ENCODE measurements around the gene SMNDC1.
"Not testable (repeated sequence)": the region's sequence is repeated elsewhere in the genome, so short reads cannot be mapped to it uniquely, and the experiment has no call there.

SMNDC1 gene

DNA sequence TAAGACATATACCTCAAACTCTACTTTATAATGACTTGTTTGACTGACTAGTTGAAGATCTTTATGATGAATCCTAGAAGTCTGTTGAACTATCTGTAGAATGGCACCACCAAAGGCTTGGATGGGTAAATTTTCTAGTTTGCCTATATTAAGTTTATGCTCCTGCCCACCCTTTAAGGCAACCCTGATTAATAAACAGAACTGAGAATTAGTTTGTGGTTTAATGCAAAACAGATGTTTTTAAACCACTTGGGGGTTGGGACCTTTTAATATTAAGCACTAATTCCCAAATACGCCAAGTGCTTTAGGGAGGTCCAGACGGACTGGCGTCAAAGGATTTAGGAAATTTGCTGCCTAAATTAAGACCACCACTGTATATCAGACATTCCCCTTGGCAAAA, 20.5 kb downstream of the SMNDC1 start:
- no peak for DNase-seq (ENCODE audit: low read depth, low spot score)

DNA sequence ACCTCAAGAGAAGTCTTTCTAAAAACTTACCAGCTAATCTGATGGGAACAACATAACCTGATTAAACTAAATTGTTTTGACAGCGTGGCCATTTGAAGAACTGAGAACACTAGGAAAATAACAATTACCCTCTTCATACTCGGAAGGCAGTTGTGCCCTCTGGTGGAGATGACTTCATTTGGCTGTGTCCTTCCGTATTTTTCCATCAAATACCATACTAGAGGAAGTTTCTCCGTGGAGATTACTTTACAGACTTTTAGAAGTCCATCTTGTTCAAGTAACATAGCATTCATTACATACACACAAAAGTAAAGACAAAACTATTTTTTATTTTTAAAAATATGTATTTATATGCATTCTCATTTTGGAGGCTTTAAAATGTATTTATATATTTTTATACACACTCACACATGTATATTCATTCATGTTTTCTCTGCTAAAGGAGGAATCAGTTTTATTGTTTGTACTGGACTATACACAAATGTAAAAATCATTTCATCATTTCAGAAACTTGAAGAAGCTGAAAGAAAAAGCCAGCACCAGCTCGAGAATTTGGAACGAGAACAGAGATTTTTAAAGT, 25.2 kb downstream of the SMNDC1 start:
- DNase-seq (ENCODE audit: low read depth, low spot score) = no peak

DNA sequence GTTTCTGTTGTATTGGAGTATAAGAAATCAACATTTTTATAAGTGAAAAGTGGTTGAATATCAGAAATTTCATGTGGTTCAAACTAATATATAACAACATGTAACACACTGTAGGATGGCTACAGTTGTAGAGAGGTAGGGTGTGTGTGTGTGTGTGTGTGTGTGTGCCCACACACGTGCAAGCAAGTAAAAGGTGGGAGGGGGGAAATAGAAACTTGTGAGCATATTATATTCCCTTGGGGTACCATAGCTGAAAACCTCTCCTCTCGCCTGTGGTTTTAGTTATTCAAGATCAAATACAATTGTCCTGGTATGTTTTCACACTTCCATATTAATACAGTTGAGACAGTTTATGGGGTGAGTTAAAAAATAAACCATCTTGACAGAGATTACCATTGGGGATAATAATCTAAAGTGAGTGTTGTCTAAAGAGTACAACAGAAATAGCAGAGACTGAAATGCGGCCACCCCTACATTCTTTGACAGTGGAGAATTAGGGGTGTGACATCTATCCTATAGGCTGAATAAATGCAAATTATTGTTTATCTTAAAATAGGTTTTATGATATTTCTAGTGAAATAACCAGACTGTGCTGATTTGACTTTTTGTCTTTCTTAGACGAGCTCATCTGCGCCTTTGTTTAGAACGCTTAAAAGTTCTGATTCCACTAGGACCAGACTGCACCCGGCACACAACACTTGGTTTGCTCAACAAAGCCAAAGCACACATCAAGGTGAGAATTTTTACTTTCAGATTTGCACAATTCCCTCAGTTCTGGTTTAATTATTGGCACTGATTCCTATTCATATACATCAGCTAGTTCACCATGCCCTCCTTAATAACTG, 25.9 kb downstream of the SMNDC1 start:
- DNase-seq (ENCODE audit: low read depth, low spot score) = no peak

DNA sequence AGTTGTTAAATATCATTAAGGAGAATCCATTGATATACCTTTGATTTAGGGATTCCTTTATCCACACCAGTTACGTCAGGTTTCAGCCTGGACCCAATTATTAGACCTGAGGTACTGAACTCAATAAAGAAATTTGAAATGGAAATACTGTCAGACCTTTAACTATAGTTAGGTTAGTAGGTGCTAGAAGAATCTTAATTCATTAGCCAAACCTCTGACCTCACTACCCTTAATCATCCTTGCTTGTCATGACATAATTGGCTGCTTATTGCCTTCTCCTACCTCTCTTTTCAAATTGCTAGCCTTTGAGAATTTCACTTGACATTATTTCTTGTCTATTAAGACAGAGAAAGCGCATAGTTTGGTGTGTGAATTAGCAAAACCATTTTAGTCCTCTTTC, 27.1 kb downstream of the SMNDC1 start:
- DNase-seq (ENCODE audit: low read depth, low spot score) = no peak

DNA sequence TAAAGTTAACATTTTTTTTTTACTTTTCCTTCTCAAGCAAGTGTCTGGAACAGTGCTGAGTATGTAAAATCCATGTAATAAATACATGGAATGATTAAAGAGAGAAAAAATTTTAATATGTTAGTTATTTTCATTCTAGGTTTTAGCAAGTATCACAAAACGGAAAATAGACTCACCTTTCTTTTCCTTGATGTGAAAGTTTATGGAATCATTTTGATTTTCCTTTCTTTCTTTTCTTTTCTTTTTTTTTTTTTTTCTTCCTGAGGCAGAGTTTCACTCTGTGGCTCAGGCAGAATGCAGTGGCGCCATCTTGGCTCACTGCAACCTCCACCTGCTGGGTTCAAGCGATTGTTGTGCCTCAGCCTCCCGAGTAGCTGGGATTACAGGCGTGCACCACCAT, 28.1 kb downstream of the SMNDC1 start:
- DNase-seq (ENCODE audit: low read depth, low spot score) = no peak

GRCh38 chr10:110275128-110275729, 29.5 kb downstream of the SMNDC1 start:
- DNase-seq (ENCODE audit: low read depth, low spot score) = no peak

DNA sequence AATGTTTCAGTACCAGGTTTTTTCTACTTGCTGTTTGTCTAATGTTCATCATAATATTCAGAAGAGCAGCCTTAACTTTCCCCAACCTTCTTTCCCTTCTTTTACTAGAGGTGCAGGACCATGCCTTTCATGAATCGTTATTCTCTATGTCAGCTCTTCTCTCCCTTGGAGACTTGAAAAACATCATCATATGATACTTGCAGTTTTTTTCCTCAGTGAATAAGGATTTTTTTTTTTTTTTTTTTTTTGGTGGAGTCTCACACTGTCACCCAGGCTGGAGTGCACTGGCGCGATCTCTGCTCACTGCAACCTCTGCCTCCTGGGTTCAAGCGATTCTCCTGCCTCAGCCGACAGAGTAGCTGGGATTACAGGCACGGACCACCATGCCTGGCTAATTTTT, 30.1 kb downstream of the SMNDC1 start:
- no peak for DNase-seq (ENCODE audit: low read depth, low spot score)

- no peak for DNase-seq (ENCODE audit: low read depth, low spot score)
Measured at GRCh38 chr10:110274072-110274627, 30.6 kb downstream of the SMNDC1 start.

- no peak for DNase-seq (ENCODE audit: low read depth, low spot score)
Measured at GRCh38 chr10:110273474-110273873, 31.2 kb downstream of the SMNDC1 start.

DNA sequence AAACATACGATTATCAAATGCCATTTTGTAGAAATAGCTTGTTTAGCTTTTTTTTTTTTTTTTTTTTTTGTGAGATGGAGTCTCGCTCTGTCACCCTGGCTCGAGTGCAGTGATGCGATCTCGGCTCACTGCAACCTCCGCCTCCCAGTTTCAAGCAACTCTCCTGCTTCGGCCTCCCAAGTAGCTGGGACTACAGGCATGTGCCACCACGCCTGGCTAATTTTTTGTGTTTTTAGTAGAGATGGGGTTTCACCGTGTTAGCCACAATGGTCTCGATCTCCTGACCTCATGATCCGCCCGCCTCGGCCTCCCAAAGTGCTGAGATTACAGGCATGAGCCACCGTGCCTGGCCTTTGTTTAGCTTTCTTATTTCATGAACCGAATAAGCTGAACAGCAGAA, 31.7 kb downstream of the SMNDC1 start:
- not testable (repeated sequence) for DNase-seq (ENCODE audit: low read depth, low spot score)

DNA sequence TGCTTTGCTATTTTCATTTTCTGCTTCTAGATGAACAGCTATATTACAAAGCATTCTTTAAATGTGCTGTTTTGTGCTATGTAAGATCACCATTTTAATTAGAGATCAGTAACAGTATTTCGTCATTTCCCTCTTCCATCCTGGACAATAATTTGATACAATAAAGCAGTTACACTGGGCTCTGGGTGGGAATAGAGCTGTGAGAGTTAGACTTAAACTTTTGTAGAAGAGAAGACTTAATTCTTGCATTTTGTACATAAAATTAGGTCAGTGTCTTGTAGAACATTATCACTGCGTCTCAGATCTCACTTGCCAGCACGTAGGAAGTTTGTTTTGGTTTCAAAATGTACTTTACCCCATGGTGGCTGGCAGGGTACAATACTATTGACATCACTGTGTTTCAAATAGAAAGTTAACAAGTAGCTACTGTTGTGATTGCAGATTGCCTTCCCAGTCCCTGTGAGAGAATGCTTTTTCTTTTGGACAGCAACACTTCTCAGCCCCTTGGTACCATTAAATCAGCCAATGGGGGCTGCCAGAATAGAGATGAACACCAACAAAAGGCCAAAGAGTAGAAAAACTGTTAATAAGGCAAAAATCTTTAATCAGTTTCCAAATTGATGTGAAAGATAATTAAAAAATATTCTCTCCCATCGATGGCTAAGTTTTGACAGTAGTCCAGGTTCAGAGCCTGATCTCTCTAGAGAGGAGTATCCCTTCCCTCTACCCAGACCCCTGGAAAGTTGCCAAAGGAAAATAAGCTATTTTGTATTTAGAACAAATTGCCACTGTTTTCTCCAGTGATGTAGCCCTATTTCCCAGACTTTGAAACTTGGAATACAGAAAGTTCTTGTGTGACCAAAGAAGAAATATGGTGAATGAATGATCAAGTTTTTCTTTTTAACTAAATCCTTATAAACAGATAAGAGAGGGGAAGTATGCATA, 35.1 kb downstream of the SMNDC1 start:
- DNase-seq (ENCODE audit: low read depth, low spot score) = no peak

DNA sequence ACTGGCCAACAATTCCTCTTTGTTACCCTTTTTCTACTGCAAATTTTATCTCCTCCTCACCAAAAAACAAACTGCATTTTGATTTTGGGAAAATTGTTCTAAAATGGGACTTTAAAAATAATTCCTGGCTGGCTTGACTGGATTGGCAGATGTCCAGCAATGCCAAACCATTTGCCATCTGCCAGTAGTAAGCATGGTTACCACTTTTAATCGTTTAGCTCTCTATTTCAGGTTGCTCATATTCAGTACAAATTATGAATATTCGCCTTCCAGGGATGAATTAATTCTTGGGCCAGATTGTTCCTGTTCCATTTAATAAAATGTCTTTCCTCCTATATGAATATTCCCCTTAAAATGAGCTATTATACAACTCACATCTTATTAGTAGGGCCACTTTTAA, 35.7 kb downstream of the SMNDC1 start:
- no peak for DNase-seq (ENCODE audit: low read depth, low spot score)

DNA sequence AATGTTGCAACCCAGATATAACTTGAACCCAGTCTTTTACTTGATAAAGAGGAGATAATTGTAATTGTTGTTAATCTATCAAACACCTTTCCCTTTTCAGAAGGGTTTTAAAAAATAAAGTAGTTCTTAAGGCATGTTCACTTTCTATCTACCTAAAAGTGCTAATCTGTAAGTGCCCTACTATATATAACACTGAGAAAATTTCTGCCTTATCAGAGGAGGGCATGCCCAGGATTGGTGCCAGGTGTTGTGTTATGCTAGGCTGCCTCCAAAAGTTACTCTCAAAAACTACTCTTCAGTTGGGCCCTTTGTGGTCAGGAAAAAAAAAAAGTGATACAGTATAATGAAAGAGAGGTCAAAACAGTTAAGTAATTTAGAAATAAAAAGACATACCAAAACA, 36.3 kb downstream of the SMNDC1 start:
- no peak for DNase-seq (ENCODE audit: low read depth, low spot score)

DNA sequence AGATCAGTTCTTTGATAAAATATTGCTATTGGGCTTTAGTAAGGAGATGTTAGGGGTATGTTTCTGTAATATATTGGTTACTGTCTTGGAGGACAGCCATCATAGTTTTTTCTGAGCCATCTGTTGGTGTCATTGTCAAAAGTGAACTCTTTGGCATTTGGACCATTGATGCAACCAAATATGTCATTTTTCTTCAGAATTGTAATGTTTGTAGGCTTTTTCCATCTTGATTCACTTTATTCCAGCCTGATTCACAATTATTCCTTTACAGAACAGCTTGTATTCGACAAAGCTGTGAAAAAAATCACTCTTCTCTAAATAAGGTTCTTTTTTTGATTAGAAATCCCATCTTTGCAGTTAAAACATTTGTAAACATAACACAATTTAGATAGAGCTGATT, 37.4 kb downstream of the SMNDC1 start:
- DNase-seq (ENCODE audit: low read depth, low spot score) = no peak

DNA sequence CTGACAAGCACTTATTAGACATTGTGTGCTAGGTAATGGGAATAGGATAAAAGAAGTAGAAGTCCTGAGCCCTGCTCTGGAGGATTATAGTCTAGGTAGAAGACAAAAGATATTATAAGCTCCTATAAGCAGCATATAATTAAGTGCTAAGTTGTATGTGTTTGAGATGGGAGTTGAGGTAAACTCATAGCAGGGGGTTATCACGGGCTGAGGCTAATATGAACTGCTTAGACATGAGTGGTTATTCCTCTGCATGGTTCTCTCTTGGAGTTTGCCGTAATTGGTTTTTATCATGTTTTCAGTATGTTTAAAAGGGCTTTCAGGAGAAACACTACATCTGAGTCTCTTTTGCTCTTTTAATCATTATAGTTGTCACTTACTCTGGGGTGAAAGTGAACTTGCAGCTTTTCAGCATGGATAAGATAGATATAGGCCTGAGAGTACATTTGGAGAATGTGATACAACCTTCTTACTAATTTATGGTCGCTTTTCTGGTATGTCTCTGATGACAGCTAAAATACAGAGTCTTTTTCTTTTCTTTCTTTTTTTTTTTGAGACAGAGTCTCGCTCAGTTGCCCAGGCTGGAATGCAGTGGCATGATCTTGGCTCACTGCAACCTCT, 39.0 kb downstream of the SMNDC1 start:
- DNase-seq (ENCODE audit: low read depth, low spot score) = no peak

DNA sequence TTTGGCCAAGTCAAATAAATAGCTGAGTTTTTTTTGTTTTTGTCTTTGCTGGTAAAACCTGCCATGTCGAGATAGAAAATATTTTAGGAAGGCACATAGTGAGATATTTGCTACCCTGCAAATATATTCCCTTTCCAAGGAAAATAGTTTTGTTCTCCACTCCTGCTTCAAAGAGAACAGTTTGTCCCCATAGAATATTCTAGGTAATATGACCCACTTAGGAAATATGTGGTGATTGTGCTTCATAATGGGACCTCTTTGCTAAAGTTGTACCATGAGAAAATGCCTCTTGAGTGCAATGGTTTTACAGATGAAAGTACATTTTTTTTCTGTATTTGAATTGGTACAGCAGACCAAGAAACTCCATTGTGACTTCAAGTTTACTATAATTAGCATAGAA, 41.6 kb downstream of the SMNDC1 start:
- no peak for DNase-seq (ENCODE audit: low read depth, low spot score)

DNA sequence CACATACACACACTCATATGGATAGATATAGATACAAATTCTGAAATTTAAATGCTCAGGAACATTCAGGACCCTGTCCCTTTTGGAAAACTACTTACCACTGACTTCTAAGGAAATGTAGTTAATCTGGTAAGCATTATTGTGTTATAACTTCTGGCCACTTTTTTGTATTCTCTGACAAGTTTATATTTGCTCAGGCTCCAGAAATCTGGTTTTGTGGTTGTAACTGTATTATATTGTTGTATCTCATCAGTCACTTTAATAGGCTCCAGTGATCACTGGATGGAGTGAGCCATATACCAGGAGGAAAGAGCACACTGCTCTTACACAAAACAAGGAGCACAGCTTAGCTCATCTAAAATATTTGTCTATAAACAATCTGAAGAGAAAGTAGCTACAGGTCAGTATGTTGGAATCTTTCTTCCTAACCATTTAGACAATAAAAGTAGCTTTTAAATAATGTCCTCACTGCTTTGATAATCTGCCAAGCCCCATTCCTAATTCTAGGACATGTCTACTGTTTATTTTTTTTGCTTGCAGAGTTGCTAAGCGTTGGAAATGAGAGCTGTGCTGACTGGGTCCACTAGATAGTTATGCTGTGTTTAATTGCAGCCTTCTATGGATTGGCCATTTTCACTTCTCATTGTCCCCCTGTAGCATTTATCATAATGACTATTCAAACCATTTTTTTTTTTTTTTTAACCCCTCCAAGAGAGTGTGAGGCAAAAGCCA, 43.8 kb downstream of the SMNDC1 start:
- no peak for DNase-seq (ENCODE audit: low read depth, low spot score)

DNA sequence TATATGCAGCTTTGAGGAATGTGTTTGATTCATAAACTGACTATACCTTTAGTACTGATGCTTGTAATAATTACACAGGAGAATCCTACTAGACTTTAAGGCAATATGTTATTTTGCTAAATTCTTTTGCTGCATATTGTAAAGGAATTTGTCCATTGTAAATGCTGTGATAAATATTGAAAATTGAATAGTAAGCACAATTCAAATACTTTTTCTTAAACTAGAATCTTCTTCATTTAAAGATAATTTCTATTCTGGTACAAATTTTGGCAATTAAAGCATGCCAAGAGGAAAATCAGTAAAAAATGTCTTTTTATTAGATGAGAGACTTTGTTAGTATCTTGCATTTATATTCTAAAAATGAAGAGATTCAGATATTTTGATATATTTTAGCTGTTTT, 45.4 kb downstream of the SMNDC1 start:
- no peak for DNase-seq (ENCODE audit: low read depth, low spot score)

GRCh38 chr10:110258542-110258941, 46.2 kb downstream of the SMNDC1 start:
- DNase-seq (ENCODE audit: low read depth, low spot score) = no peak

DNA sequence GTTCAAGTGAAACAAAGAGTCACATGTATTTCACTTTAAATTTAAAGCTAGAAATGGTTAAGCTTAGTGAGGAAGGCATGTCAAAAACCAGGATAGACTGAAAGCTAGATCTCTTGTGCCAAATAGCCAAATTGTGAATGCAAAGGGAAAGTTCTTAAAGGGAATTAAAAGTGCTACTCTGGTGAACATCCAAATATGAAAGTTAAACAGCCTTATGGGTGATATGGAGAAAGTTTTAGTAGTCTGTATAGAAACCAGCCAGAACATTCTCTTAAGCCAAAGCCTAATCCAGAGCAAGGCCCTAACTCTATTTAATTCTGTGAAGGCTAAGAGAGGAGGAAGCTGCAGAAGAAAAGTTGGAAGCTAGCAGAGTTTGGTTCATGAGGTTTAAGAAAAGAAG, 50.3 kb downstream of the SMNDC1 start:
- DNase-seq (ENCODE audit: low read depth, low spot score) = no peak

GRCh38 chr10:110252151-110252550, 52.6 kb downstream of the SMNDC1 start:
- no peak for DNase-seq (ENCODE audit: low read depth, low spot score)
